Measurements from ENCODE around the gene UBE2Q1.

UBE2Q1 gene

DNA sequence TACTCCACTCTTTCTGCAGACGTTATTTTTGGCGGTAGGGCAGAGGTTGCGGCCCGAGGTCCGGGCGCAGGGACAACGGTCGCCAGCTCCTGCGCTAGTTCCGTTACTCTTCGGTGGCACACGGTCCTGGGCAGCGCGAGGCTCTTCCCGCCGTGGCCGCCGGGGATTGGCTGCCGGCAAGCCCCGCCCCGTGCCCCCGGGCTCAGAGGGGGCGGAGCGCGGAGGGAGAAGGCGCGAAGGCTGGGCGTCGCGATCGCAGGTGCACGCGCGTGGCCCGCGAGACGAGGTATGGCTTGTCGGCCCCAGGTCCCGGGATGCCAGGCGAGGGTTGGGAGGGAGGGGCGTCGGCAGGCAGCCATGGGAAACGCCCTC is 55.7 kb downstream of the UBE2Q1 start:
- no peak for DNase-seq (ENCODE audit: low read depth)

DNA sequence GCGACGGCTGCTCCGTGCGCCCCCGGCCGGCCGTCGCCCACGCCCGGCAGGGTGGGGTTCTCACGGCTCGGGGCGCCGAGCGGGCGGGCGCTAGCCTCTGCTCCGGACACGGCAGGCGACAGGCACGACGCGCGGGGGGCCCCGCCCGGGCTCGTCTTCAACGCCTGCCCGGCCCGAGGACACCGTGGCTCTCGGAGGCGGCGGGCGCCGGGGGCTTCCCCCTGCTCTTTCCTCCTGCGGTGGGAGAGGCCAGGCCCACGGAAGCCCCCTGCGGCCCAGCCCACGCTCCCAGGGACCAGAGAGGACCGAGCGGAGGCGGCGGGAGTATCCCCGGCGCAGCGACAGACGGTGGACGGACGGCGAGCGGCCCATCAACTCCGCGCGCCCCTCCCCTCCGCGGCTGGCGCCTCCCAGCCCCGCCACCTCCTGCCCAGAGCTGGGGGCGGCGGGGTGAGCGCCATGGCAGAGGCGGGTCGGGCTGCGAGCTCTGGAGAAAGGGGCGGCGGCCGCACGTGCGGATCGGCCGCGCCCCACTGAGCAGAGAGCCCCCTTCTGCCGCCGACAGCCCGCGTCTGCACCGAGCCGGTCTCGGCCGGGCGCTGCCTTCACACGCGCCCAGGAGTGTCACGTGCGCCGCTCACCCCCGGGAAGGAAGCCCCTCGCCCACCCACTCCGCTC is 56.3 kb downstream of the UBE2Q1 start, which contains the start of the genes SHE and TDRD10:
Gene SHE (minus strand): TSS at position 347 of the 678 bp plus-strand sequence. CDS start 386 bp downstream, outside the sequence.
Gene TDRD10 (plus strand): TSS at position 154 of the 678 bp plus-strand sequence. CDS start 4,685 bp downstream, outside the sequence.
- no peak for DNase-seq (ENCODE audit: low read depth)

DNA sequence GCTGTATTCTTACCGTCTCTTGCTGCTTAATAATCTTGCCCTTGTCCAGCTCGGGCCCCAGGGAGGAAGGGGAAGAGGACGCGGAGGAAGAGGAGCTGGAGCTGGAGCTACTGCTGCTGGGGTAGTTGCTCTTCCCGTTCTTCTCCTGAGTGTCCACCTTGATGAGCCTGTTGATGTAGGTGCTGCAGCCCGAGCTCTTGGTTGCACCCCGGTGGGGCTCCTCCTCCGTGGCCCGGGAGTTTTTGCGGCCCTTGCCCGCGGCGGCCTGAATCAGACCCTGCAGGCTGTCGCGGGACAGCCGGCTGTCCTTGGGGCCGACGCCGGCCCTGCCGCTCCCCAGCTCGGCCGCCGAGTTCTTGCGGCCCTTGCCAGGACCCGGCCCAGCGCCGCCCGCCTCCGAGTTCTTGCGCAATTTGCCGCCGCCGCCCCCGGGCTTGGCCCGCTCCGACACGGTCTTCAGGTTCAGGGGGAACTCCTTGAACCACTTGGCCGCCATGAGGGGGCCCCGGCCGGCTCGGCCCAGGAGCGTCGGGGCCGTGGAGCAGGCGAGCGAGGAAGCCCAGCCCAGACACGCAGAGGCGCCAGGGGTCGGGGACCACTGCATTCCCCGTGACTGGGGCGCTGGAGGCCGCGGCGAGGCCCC is 56.9 kb downstream of the UBE2Q1 start:
- no peak for DNase-seq (ENCODE audit: low read depth)

DNA sequence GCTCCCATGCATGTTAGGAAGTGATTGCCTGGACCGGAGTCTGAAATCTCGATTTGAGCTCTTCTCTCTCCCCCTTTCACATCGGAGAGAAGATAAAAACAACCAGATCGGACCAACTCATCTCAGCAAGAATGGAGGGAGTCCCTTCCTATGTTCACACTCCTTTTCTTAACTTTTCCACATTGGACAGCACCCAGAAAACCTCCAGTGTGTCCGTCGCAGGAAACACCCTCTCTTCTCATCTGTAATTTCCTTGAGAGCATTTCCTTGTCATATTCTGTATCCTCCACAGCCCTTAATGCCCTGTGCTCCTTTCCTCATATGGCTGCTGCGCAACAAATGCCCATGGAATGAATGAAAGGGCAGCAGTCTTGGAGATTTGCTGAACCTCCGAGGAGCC is 57.9 kb downstream of the UBE2Q1 start:
- no peak for DNase-seq (ENCODE audit: low read depth)

DNA sequence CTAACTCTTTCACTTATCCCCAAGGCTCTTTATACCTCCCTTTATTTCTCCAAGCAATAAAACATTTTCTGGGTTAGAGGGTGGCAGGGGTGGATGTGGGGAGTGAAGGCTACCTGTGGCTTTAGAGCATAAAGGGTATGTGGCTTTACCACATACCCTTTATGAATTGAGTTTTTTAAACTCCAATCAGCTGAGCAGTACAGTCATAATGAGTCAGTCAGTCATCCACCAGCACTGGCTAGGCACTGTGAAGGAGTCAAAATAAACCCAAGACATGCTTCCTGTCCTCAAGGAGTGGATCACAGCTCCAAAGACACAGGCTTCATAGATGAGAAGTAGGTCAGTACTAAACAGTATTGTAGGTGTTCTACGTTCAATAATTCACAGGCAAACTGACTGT is 59.0 kb downstream of the UBE2Q1 start:
- DNase-seq (ENCODE audit: low read depth): no peak
